Stimulated activated CD4-positive, alpha-beta T cell treated with anti-CD3 and anti-CD28 coated beads, Interleukin-1b, Interleukin-23, amount 100 ng/mL, for 48 hours (primary cell): ENCODE results near the gene KTN1.

ENCODE experiments used
- DNase-seq: peaks from one replicate; pipeline ENCODE4 v3.0.0-alpha.2; 2020

KTN1 gene

GRCh38 chr14:55688566-55688965 lies 108.6 kb downstream of the KTN1 start:
- no peak for DNase-seq

- no peak for DNase-seq
Observed at GRCh38 chr14:55689981-55690871, 110.2 kb downstream of the KTN1 start.

- no peak for DNase-seq
Observed at GRCh38 chr14:55691659-55692058, 111.7 kb downstream of the KTN1 start.

DNA sequence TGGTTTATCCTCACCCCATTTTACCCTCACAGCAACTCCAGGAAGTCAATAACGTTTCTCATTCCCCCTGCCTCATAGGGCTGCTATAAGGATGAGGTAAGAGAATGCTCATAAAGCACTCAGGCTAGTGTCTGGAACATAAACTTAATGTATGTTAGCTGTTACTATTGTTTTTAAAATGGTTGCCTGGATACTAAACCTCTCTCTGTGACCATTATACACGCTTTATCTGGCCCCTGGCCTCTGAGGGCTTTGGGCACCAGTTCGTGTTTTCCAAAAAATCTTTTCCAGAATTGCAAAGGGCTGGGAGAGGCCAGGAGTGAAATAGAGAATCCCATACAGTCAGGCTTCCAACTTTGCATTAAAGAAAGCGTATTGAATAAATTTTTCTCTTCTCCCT lies 113.9 kb downstream of the KTN1 start:
- DNase-seq, result no peak

- no peak for DNase-seq
Observed at GRCh38 chr14:55697414-55697861, 117.4 kb downstream of the KTN1 start.

GRCh38 chr14:55698051-55698450 lies 118.0 kb downstream of the KTN1 start:
- DNase-seq, result no peak

GRCh38 chr14:55699131-55700057 lies 119.4 kb downstream of the KTN1 start:
- no peak for DNase-seq

GRCh38 chr14:55701638-55702037 lies 121.6 kb downstream of the KTN1 start:
- no peak for DNase-seq

DNA sequence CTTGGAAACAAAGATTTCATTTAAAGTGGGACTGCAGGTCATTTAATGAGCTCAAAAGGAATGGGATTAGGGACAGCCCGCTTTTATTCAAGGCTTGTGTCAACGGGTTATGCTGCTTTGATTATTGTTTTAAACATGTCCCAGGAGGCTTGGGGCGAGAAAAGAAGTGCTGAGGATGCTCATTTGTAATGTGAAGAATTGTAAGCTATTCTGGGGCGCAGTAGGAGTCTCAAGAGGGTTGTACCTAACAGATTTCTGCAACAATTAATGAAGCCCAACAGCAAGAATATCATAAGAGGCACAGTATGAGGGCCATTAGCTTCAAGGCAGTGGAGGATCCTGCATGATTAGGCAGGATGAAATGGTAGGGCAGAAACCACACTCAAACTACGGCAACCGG lies 122.5 kb downstream of the KTN1 start:
- DNase-seq, result no peak

DNA sequence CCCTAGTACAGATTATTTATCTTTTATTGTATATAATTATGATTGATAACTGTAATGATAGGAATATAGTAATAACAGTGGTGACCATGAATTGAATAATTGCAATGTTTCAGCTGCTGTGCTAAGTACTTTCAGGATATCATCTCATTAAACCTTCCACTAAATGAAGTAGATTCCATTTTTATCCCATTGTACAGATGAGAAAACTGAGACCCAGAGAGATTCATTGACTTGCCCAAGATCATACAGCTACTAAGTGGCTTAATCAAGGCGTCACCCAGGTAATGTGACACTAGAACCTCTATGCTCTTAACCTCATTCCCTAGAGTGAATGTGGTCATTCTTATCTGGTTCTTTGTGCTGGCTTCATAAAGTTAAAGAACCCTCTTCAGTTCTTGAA lies 124.6 kb downstream of the KTN1 start:
- no peak for DNase-seq

DNA sequence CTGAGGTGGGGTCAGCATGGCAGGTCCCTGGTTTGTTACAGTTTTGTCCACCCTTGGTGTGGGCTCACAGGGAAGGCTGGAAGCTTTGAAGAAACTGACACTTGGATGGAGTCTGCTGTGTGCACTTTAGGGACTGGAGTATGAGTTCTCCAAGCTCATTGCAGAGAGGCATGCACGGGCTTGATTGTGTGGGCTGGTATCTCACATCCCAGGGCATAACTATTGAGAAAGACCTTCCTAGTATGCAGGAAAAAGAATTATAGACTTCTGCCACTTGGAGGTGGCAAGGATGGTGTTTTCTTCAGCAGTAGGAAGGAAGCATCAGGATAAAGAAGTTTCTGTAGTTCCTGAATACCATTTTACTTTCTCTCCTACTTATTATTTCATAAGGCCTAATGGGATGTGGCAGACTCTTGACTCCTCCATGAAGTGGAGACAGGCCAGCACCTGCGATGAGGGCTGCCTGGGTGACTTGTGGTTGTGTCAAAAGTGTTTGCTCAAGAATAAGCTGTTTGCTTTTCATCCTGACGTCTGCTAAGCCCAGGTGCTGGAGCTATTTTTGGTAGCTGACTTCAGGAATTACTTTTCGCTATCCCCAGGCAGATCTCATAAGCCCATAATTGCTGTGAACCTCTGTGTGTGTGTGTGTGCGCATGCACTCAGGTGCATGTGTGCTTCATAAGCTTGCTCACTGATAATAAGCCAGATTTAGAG lies 125.8 kb downstream of the KTN1 start:
- DNase-seq, result no peak

DNA sequence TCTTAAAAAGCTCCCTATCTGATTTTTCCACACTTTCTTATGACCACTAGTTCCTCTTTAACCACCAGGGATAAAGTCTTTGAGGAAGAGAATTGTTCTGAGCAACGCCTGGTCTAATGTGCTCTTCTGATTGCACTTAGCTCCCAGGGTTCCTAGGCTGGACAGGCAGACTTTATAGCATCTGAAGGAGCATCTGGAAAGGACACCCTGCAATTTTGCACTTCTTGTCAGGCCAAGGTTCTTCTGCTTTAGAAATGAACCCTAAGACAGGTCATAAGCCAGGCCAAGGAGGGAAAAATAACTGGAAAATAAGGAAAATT lies 126.3 kb downstream of the KTN1 start:
- no peak for DNase-seq

GRCh38 chr14:55706893-55707292 lies 126.9 kb downstream of the KTN1 start:
- no peak for DNase-seq

DNA sequence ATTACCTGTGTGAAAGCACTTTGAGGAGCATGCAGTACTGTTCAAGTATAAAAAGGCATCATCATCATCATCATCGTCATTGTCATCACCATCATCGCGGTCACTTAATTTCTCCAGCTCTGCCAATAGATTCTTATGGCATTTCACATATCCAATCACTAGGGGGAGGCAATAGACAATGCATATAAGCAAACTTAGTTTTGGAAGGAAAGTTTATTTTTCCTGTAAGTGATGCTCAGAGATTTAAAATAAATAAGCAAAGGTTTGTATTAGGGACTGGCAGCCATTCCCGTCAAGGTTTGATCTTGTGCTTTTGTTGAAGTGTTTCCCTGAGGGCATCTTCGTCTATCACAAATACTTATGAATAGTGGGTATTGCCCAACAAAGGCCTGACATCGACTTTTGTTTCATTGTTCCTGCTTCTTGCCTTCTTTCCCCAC lies 127.4 kb downstream of the KTN1 start:
- DNase-seq, result no peak

GRCh38 chr14:55710506-55711041 lies 130.6 kb downstream of the KTN1 start:
- no peak for DNase-seq

DNA sequence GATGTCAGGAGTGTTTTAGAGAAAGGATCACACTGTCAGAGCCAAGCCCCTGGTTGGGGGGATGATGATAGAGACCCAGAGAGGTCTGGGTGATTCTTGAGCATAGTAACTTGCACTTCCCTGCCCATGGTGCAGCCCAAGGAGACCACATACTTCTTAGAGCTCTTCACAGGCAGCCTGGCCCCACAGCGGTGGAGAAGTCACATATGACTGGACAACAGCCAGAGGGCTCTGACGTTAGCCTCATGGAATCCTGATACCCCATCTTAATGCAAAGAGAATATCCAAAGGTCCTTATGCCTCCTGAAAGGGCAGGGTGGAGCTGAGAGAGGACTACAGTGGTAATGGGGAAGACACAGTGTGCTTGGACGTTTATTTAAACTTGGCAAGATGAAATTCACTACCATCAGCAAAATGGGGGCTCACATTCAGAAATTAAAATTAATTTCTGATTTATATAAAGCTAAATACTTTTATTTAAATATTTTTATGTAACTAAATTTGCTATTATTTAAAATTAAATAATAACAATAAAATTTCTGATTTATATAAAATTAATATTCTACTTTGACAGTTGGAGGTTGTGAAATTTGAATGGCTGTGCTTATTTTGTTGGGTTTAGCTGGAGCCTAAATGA lies 131.3 kb downstream of the KTN1 start:
- no peak for DNase-seq

GRCh38 chr14:55712491-55712890 lies 132.5 kb downstream of the KTN1 start:
- no peak for DNase-seq

DNA sequence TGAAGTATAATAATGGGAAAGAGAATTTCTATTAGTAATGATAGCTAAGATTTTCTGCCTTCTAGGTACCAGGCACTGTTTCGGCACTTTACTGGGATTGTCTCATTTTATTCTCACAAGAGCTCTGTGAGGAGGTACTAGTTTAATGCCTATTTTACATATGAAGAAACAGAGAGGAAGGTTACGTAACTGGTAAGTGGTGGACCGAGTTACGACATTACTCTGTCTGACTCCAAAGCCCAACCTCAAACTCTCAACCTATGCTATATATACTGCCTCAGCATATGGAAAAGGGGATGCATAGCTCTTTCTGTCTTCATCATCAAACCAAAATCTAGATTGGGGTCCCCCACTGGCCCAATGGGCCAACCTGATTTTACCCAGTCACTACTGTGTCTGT lies 133.5 kb downstream of the KTN1 start:
- no peak for DNase-seq

DNA sequence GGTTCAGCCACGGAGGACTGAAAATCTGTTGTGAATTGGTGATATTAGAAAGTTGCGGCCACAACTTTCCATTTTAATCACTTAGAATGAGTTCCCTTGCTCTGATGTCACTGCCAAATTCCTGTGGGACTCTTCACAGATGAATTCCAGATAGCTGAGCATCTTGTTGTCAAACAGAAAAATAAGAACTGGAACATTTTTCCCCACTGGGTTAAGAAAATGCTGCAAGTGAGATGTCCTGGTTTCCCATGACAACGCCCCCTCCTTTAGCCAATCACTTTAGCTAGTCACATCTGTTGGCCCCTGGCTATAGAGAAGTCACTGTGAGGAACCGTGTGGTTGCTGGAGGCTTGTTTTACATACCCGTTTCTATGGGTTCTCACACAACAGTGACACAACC lies 135.9 kb downstream of the KTN1 start:
- DNase-seq, result no peak

DNA sequence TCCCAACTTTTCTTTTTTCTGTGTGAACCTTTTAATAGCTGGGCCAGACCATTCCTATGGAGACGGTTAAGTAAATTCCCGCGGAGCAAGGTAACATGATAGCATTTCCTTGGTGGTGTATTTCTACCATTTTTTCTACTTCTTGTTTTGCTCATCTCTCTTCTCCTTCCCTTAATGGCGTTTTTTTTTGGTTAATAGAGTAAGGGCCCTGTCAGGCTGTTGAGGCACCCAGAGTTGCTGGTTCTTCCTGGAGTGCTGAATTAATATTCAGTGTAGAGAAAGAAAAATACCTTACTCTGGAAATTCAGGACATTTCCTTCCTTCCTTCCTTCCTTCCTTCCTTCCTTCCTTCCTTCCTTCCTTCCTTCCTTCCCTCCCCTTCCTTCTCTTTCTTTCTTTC lies 137.6 kb downstream of the KTN1 start:
- DNase-seq, result no peak

- no peak for DNase-seq
Observed at GRCh38 chr14:55718551-55718950, 138.5 kb downstream of the KTN1 start.

GRCh38 chr14:55720796-55721195 lies 140.8 kb downstream of the KTN1 start:
- no peak for DNase-seq
